ENCODE results near the gene SDHAF4. TPM values are rescaled to one million over a fixed set of nuclear protein-coding genes. Genes with fewer than 3 reads are reported as not detected.

The SDHAF4 gene
- total RNA-seq, 1 donor from 2014 or later = 17.7 TPM

DNA sequence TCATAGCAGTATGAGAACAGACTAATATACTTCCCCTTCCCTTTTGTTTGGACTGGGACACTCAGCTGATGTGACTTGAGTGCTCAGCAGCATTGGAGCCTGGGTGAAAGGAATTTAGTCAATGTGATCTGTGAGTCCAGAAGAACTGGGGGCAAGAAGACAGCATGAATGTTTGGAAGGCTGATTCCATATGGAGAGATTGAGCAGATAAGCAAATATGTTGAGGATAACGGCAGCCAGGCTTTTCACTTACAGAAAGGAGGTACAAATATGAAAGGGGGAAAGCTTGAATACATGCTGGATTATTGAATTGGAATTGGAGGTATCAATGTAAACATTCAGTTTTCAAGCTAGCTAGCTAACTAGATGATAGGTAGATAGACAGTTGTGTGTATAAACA, 63.2 kb downstream of the SDHAF4 start:
- TF ChIP-seq CTCF (IDR thresholded peaks at IDR 0.05; ENCODE audit: borderline replicate concordance) = no peak
- Histone ChIP-seq H3K4me1 (no peaks in the 10 kb centered on the region), H3K9me3 (replicated peaks) (no peaks in the 10 kb centered on the region), H3K27me3 (ENCODE audit: low read depth) (no peaks in the 10 kb centered on the region), H3K27ac (replicated peaks) (no peak overlapping the region), H3K36me3 (no peaks in the 10 kb centered on the region), H3K4me3 (no peak overlapping the region)
- DNase-seq = no peak
- intact Hi-C loops (cut with micrococcal nuclease) = no loop called here

- intact Hi-C loops (cut with micrococcal nuclease) = no loop called here
- no peaks in the 10 kb centered on the region for H3K36me3 ChIP-seq
- DNase-seq = no peak
- no peak overlapping the region for H3K4me3 ChIP-seq
- H3K27me3 ChIP-seq (ENCODE audit: low read depth) = no peaks in the 10 kb centered on the region
- TF ChIP-seq CTCF (IDR thresholded peaks at IDR 0.05; ENCODE audit: borderline replicate concordance) = no peak
- H3K4me1 ChIP-seq = no peaks in the 10 kb centered on the region
- no peaks in the 10 kb centered on the region for H3K9me3 ChIP-seq (replicated peaks)
- H3K27ac ChIP-seq (replicated peaks) = no peak overlapping the region
These were observed 67.1 kb downstream of the SDHAF4 start for GRCh38 chr6:70633870-70634269.

DNA sequence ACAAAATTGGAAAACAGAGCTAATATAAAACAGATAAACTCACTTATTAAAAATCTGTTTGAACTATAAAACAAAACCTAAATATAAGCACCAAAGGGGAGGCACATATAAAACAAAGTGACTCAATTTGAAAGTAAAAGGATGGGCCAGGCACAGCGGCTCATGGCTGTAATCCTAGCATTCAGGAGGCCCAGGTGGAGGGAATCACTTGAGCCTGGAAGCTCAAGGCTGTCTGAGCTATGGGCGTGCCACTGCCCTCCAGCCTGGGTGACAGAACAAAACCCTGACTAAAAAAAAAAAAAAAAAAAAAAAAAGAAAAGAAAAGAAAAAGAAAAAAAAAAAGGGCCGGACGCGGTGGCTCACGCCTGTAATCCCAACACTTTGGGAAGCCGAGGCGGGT, 69.9 kb downstream of the SDHAF4 start:
- Histone ChIP-seq H3K4me3 (no peak overlapping the region), H3K9me3 (replicated peaks) (no peaks in the 10 kb centered on the region), H3K27ac (replicated peaks) (no peak overlapping the region), H3K27me3 (ENCODE audit: low read depth) (no peaks in the 10 kb centered on the region), H3K4me1 (no peaks in the 10 kb centered on the region), H3K36me3 (no peaks in the 10 kb centered on the region)
- TF ChIP-seq CTCF (IDR thresholded peaks at IDR 0.05; ENCODE audit: borderline replicate concordance) = no peak
- intact Hi-C loops (cut with micrococcal nuclease) = no loop called here
- no peak for DNase-seq

- TF ChIP-seq CTCF (IDR thresholded peaks at IDR 0.05; ENCODE audit: borderline replicate concordance) = no peak
- Histone ChIP-seq H3K4me3 (no peak overlapping the region), H3K27me3 (ENCODE audit: low read depth) (peaks cover 6% of the 10 kb centered on the region), H3K9me3 (replicated peaks) (no peaks in the 10 kb centered on the region), H3K36me3 (no peaks in the 10 kb centered on the region), H3K4me1 (no peaks in the 10 kb centered on the region), H3K27ac (replicated peaks) (no peak overlapping the region)
- DNase-seq = no peak
- intact Hi-C loops (cut with micrococcal nuclease) = no loop called here
These were observed 71.7 kb downstream of the SDHAF4 start for GRCh38 chr6:70638468-70638867.

Other genes with a start within 250 kb of the SDHAF4 start
- 14.5 TPM for gene FAM135A, start 153.4 kb upstream of the SDHAF4 start, total RNA-seq
- 32.1 TPM for gene SMAP1, start 101.0 kb downstream of the SDHAF4 start, total RNA-seq